ENCODE measurements around the gene ABCC2. TPM values are rescaled to one million over a fixed set of nuclear protein-coding genes. Genes with fewer than 3 reads are reported as not detected.

ABCC2 gene
- total RNA-seq, 2 experiments from 2014 or later, result 0.38 to 0.59 TPM

GRCh38 chr10:99781734-99782429, 558 bp upstream of the ABCC2 start:
- Histone ChIP-seq H3K79me2 (ENCODE audit: insufficient read depth, low read depth, low read length) (no peaks in the 10 kb centered on the region), H3K4me2 (ENCODE audit: low read length) (no peak overlapping the region), H3K36me3 (ENCODE audit: insufficient read depth, low read length) (no peaks in the 10 kb centered on the region), H3K9me2 (ENCODE audit: insufficient read depth, low read length) (no peaks in the 10 kb centered on the region), H3K9me3 (ENCODE audit: low read length) (no peaks in the 10 kb centered on the region), H3K4me3 (ENCODE audit: low read depth, low read length, poor library complexity, severe bottlenecking) (no peak overlapping the region), H3K4me1 (ENCODE audit: insufficient read depth, low read length, poor library complexity, severe bottlenecking) (peaks cover 30% of the 10 kb centered on the region), H4K20me1 (ENCODE audit: insufficient read depth, low read length) (no peaks in the 10 kb centered on the region), H3K27ac (ENCODE audit: low read depth, low read length, poor library complexity, severe bottlenecking) (no peak overlapping the region), H2AFZ (ENCODE audit: low read length) (no peak overlapping the region)
- CTCF ChIA-PET (ENCODE audit: unreplicated experiment), result no interaction called here
- DNase-seq (ENCODE audit: low spot score), result no peak
- no TSS peak for BruUV-seq (replicated peaks)
- intact Hi-C loops (cut with micrococcal nuclease; ENCODE audit: unreplicated experiment), result no loop called here
- POLR2A ChIA-PET, result interaction anchor here (0.6 kb wide), 1 partner anchor 240 kb away, joined by 4 read pairs; no protein-coding TSS in a partner anchor
- no peak for TF ChIP-seq CTCF (conservative IDR thresholded peaks at IDR 0.05; ENCODE audit: low read length)
- no peak for TF ChIP-seq EZH2phosphoT487 (IDR thresholded peaks at IDR 0.05; ENCODE audit: borderline replicate concordance, low read depth, low read length)

- CTCF ChIA-PET (ENCODE audit: unreplicated experiment), result no interaction called here
- Histone ChIP-seq H3K27ac (ENCODE audit: low read depth, low read length, poor library complexity, severe bottlenecking) (no peak overlapping the region), H3K4me1 (ENCODE audit: insufficient read depth, low read length, poor library complexity, severe bottlenecking) (peaks cover 7% of the 10 kb centered on the region), H3K79me2 (ENCODE audit: insufficient read depth, low read depth, low read length) (no peaks in the 10 kb centered on the region), H3K4me3 (ENCODE audit: low read depth, low read length, poor library complexity, severe bottlenecking) (no peak overlapping the region), H3K9me3 (ENCODE audit: low read length) (no peaks in the 10 kb centered on the region), H4K20me1 (ENCODE audit: insufficient read depth, low read length) (no peaks in the 10 kb centered on the region), H3K9me2 (ENCODE audit: insufficient read depth, low read length) (no peaks in the 10 kb centered on the region), H3K36me3 (ENCODE audit: insufficient read depth, low read length) (no peaks in the 10 kb centered on the region), H3K4me2 (ENCODE audit: low read length) (no peak overlapping the region), H2AFZ (ENCODE audit: low read length) (no peak overlapping the region)
- POLR2A ChIA-PET, result no interaction called here
- intact Hi-C loops (cut with micrococcal nuclease; ENCODE audit: unreplicated experiment), result no loop called here
- TF ChIP-seq EZH2phosphoT487 (IDR thresholded peaks at IDR 0.05; ENCODE audit: borderline replicate concordance, low read depth, low read length), result no peak
- TF ChIP-seq CTCF (conservative IDR thresholded peaks at IDR 0.05; ENCODE audit: low read length), result no peak
- no peak for DNase-seq (ENCODE audit: low spot score)
- BruUV-seq (replicated peaks), result no TSS peak
Observed at GRCh38 chr10:99784016-99784726, 1.7 kb downstream of the ABCC2 start.

Data from OCI-LY7 (cell line).